ENCODE measurements around the gene G6PD. TPM values are rescaled to one million over a fixed set of nuclear protein-coding genes. Genes with fewer than 3 reads are reported as not detected.

G6PD gene
- total RNA-seq, 4 donors from 2014 or later, result 46.5 to 180 (median 79.9) TPM

DNA sequence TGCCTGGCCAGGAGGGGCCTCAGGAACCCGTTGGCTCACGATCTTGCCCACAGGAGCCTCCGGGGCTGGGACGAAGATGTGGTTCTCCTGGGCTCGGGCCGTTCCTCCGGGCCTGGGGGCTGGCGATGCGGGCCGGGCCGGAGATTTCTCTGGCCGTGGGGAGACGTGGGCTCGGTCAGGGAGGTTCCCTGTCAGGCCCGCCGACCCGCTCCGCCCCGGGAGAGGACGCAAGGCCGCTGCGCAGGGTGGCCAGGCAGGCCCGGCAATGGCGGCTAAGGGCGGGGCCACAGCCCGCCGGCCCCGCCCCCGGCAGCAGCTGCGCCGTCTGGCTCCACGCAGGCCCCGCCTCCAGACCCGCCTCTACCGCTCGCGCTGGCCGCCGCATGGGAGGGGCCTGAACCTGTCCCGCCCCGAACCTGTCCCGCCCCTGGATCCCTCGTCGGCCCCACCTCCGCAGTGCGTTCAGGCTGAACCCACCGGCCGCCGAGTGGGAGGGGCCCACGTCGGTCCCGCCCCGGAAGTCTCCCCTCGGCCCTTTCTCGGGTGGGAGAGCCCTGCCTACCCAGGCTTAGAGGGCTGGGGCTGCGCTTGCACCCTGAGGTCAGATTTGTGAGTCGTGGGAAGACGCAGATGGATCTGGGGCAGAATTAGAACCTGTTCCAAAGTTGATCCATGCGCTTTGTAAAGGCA, 30.5 kb downstream of the G6PD start, which contains the start of gene FAM3A:
Gene FAM3A, minus strand, starts transcription at position 267 of the 690 bp plus-strand sequence. CDS start 460 bp downstream, outside the sequence.
- peaks cover 0 to 16% (median 0%) of the 10 kb centered on the region in 3 donors for H3K36me3 ChIP-seq
- peaks cover 4 to 28% (median 5%) of the 10 kb centered on the region in 3 donors for H3K4me1 ChIP-seq
- H3K27me3 ChIP-seq, result no peaks in the 10 kb centered on the region
- intact Hi-C loops (cut with DNase I), result no loop called here
- H3K27ac ChIP-seq, result peak within 1 kb of the TSS; percentile 90 to 95 (median 93)
- WGBS, 2 donors, result 53% methylated on average over 2 of the region's 59 CpGs; no CpG with 5 or more reads in 1 of the 2 donors
- peak within 1 kb of the TSS; percentile 62 to 82 (median 68) for H3K4me3 ChIP-seq
- TF ChIP-seq, protein P1, sequence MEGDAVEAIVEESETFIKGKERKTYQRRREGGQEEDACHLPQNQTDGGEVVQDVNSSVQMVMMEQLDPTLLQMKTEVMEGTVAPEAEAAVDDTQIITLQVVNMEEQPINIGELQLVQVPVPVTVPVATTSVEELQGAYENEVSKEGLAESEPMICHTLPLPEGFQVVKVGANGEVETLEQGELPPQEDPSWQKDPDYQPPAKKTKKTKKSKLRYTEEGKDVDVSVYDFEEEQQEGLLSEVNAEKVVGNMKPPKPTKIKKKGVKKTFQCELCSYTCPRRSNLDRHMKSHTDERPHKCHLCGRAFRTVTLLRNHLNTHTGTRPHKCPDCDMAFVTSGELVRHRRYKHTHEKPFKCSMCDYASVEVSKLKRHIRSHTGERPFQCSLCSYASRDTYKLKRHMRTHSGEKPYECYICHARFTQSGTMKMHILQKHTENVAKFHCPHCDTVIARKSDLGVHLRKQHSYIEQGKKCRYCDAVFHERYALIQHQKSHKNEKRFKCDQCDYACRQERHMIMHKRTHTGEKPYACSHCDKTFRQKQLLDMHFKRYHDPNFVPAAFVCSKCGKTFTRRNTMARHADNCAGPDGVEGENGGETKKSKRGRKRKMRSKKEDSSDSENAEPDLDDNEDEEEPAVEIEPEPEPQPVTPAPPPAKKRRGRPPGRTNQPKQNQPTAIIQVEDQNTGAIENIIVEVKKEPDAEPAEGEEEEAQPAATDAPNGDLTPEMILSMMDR (IDR thresholded peaks at IDR 0.05), result no peak
- TF ChIP-seq POLR2A (IDR thresholded peaks at IDR 0.05), result peak in 3 of 4 donors; percentile 61 to 92 (median 65)
- DNase-seq, result peak; percentile 56
- no peaks in the 10 kb centered on the region for H3K9me3 ChIP-seq

DNA sequence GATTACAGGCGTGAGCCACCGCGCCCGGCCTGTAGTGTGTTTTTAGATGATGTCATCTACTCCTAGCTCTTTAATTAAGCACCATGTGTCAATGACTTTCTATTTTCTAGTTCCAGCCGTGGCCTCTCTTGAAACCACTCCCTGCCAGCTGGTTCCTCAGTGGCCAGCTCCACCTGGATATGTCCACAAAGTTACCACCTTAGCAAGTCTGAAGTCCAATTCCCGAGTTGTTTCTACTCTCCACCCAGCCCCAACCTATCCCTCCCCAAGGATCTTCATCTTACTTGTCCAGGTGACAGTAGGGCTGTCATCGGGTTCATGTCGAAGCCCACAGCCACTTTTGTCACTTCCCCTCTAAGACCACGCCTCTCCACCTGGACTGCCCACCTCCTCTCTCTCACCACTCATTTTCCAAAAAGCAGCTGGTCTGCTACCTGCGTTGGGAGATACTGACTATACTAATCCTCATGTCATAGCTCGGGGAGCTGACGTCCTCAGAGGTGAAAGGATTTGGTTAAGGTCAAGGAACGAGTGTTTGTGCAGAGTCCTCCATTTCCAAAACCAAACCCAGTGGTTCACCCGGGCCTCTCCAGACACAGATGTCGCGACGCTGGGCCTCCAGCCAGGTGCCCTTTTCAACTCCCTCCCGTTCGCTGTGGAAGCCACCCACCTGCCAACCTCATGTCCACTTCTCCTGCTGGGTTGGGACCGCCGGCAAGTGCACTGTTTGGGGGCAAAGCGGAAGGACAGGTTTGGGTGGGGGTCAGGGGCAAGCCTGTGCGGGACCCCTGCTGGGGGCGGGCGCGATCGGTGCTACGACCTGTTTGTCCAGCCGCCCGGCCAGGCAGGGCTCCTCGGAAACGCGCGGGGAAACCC, 31.3 kb downstream of the G6PD start:
- Histone ChIP-seq H3K9me3 (no peaks in the 10 kb centered on the region), H3K4me3 (peak overlapping the region; percentile 62 to 82 (median 68)), H3K36me3 (peaks cover 0 to 24% (median 0%) of the 10 kb centered on the region in 3 donors), H3K4me1 (peaks cover 4 to 28% (median 5%) of the 10 kb centered on the region in 3 donors), H3K27me3 (no peaks in the 10 kb centered on the region), H3K27ac (peak overlapping the region; percentile 90 to 95 (median 93))
- intact Hi-C loops (cut with DNase I), result no loop called here
- DNase-seq, result no peak
- TF ChIP-seq, protein P1 (IDR thresholded peaks at IDR 0.05), result no peak
- no peak for TF ChIP-seq POLR2A (IDR thresholded peaks at IDR 0.05)
- 48 to 56% methylated on average over 10 to 15 of the region's 34 CpGs for WGBS, 2 donors

DNA sequence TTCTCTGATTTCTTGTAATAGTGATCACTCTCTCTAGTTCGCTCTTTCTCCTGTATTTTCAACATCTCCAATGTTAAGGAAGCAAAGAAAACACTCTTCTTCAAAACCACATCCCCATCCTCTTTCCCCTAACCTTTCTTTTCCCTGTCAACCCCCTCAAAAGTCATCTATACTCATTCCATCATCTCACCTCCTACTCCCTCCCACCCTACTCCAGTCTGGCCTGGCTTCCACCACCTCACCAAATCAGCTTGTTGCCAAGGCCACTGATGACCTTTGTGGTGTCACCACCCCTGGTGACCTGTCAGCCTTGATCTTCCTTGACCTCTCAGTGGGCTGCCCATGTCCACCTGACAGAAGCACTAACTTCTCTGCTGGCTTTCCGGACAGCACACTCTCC, 32.9 kb downstream of the G6PD start:
- 68 to 92% methylated on average over 2 of the region's 2 CpGs for WGBS, 2 donors
- Histone ChIP-seq H3K36me3 (peaks cover 0 to 38% (median 0%) of the 10 kb centered on the region in 3 donors), H3K27ac (no peak overlapping the region), H3K4me1 (peaks cover 4 to 28% (median 5%) of the 10 kb centered on the region in 3 donors), H3K27me3 (no peaks in the 10 kb centered on the region), H3K9me3 (no peaks in the 10 kb centered on the region), H3K4me3 (no peak overlapping the region)
- no peak for DNase-seq
- intact Hi-C loops (cut with DNase I), result no loop called here
- no peak for TF ChIP-seq POLR2A (IDR thresholded peaks at IDR 0.05)
- TF ChIP-seq, protein P1 (IDR thresholded peaks at IDR 0.05), result no peak

DNA sequence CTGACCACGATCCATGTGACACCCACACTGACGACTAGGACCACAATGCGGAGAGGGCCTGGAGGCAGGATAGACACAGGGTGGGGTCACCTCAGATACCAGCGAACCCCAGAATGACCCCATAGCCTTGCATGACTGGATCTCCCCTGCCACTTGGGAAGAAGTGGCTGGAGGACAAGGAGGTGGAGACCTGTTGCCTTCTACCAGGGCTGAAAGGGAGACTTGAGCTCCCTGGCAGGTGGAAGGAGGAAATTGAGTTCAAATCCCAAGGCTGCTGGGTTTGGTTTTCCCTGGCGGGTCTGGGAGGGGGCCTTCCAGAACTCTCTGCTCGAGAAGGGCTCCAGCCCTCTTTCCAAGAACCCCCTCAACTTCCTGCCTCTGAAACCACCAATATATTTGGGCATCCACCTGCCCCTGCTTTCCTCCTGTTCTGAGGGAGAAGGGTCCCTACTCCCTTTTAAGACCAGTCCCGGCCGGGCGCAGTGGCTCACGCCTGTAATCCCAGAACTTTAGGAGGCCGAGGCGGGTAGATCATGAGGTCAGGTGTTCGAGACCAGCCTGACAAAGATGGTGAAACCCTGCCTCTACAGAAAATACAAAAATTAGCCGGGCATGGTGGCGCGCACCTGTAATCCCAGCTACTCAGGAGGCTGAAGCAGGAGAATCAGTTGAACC, 33.6 kb downstream of the G6PD start:
- intact Hi-C loops (cut with DNase I), result no loop called here
- no peaks in the 10 kb centered on the region for H3K27me3 ChIP-seq
- no peaks in the 10 kb centered on the region for H3K9me3 ChIP-seq
- H3K4me1 ChIP-seq, result peaks cover 4 to 28% (median 5%) of the 10 kb centered on the region in 3 donors
- no peak for DNase-seq
- TF ChIP-seq, protein P1 (IDR thresholded peaks at IDR 0.05), result no peak
- TF ChIP-seq POLR2A (IDR thresholded peaks at IDR 0.05), result no peak
- H3K4me3 ChIP-seq, result no peak overlapping the region
- 80 to 92% methylated on average over 1 to 9 of the region's 16 CpGs for WGBS, 2 donors
- no peak overlapping the region for H3K27ac ChIP-seq
- H3K36me3 ChIP-seq, result peaks cover 0 to 45% (median 0%) of the 10 kb centered on the region in 3 donors

Data from esophagus squamous epithelium (tissue), 5 donors.